Spinal cord (tissue), 10 donors: ENCODE data around the gene PGBD5. TPM values are rescaled to one million over a fixed set of nuclear protein-coding genes. Genes with fewer than 3 reads are reported as not detected.
A peak's percentile ranks its signal among the peaks of the same experiment; 100 is the strongest.

Experiments used
- DNase-seq, 6 donors: peaks; one replicate each; pipeline versions ENCODE4 v3.0.0 to v3.0.0-alpha.2; 2013 to 2015; ENCODE audit warnings: low spot score in 6 of 6, low read depth in 4 of 6
- H3K27ac ChIP-seq: one replicate; pipeline ENCODE4 v1.5.1; 2013; ENCODE audit warnings: low read depth, low read length, control low read depth
- H3K27me3 ChIP-seq: one replicate; pipeline ENCODE4 v1.6.1; 2013; ENCODE audit warnings: low read length; ENCODE audit not compliant: control insufficient read depth, insufficient read depth
- H3K36me3 ChIP-seq: one replicate; pipeline ENCODE4 v1.6.1; 2013; ENCODE audit warnings: low read length; ENCODE audit not compliant: control insufficient read depth, insufficient read depth
- H3K4me1 ChIP-seq: one replicate; pipeline ENCODE4 v1.6.1; 2013; ENCODE audit warnings: low read length; ENCODE audit not compliant: control insufficient read depth, insufficient read depth
- H3K4me3 ChIP-seq: one replicate; pipeline ENCODE4 v1.5.1; 2013; ENCODE audit warnings: low read depth, low read length, control low read depth
- H3K9me3 ChIP-seq: one replicate; pipeline ENCODE4 v1.6.1; 2013; ENCODE audit warnings: low read length; ENCODE audit not compliant: control insufficient read depth, insufficient read depth
- WGBS: methylation state at CpG from one replicate; pipeline ENCODE4 v1.1.5; 2013; ENCODE audit warnings: missing lambda C conversion rate; ENCODE audit not compliant: insufficient coverage; 5-methylcytosine and 5-hydroxymethylcytosine counted together
- polyA plus RNA-seq, 2 donors: library from polyadenylated mRNA; unstranded; fragments of 120-200 nt; gene quantifications; one replicate each; pipeline ENCODE4 v1.2.1, GENCODE V29; 2013; ENCODE audit not compliant: insufficient read length in 2 of 2
- total RNA-seq, 2 donors: library from RNA; depleted of rRNA in 1 of 2; stranded (reverse); fragments of 120-200 nt in 1 of 2; fragments of >200 nt in 1 of 2; gene quantifications; one replicate each; pipeline versions ENCODE4 v1.2.3 to v1.2.4, GENCODE V29; 2013 to 2014
- donor health status: healthy.

The PGBD5 gene
- total and polyA plus RNA-seq, 4 donors = 4.3 to 22.6 (median 16.1) TPM

GRCh38 chr1:230427981-230428380 is 1.8 kb upstream of the PGBD5 start:
- H3K9me3 ChIP-seq = no peaks in the 10 kb centered on the region
- H3K27ac ChIP-seq = no peak overlapping the region
- no peak overlapping the region for H3K4me3 ChIP-seq
- 0% methylated on average over 1 of the region's 3 CpGs for WGBS
- H3K36me3 ChIP-seq = no peaks in the 10 kb centered on the region
- peaks cover 16% of the 10 kb centered on the region for H3K27me3 ChIP-seq
- peaks cover 22% of the 10 kb centered on the region for H3K4me1 ChIP-seq
- peak in 1 of 6 donors; percentile 27 for DNase-seq

DNA sequence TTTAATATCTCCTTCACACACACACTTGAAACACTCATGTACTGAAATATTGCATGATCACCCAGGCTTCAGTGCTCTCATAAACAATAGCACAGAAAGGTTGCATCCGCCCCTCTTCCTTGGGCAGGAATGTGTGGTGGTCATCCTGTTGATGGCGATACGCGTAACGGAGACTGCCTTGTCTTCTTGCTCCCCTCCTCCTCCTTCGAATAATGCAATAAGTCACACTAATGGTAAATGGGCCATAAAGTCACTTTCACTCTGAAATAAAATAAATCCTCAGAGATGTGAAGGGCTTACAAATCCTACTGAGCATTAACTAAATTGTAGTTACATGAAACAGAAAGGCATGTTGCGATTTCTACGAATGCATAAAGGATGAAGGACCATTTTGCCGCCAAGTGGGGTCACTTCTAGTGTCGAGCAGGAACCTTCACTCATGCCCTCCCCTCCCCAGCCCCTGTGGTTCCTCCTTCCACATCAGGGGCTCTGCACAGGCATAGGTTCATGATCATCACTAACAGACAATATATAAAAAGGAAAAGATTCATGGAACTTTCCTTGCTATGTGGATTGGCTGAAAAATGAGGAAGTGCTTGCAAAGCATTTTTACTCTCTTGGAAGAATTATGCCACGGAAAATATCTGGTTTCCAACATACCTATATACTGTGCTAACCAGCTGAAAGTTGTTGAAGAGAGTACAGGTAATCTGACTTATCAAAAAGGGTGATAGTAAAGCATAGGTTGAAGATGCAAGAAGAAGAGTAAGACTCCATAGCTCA is 1.2 kb upstream of the PGBD5 start:
- Histone ChIP-seq H3K4me3 (no peak overlapping the region), H3K27me3 (peaks cover 21% of the 10 kb centered on the region), H3K4me1 (peaks cover 27% of the 10 kb centered on the region), H3K9me3 (no peaks in the 10 kb centered on the region), H3K36me3 (no peaks in the 10 kb centered on the region), H3K27ac (no peak overlapping the region)
- no CpG with 5 or more reads among the region's 11 CpGs for WGBS
- peak in 1 of 6 donors; percentile 82 for DNase-seq

DNA sequence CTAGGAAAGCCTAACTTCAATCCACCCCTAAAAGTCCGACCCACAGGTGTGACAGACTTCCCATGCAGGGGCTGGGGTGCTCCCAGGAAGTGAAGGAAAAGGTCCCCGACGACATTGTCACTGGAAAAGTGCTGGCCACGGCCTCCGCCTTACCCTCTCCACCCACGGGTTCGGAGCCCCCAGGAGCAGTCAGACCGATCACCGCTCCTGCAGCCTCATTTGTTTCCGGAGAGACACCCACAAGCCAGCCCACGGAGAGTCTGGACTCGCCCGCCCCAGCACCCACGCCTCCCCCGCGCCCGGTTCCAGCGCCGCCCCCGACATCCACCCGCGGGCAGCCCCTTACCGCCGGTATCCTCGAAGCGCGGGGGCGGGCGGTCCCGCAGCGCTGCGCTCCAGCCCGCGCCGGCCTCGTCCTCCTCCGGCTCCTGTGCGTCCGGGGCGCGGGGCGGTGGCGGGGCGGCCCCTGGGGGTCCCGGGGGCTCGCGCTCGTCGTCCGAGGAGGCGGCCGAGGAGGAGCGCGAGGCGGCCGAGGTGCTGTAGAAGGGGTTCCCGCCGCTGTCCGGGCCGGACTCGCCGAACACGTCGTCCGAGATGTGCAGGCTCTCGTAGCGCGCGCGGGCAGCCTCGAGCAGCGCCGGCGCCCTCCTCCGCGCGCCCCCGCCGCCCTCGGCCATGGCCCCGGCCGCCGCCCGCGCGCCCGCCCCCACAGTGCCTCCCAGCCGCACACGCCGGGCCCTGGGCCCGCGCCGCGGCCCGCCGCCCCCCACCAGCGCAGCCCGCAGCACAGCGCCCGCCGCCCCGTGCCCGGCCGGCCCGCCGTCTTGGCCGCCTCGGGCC is 660 bp downstream of the PGBD5 start:
- DNase-seq = peak in 2 of 6 donors; percentile 38 to 43
- under 1% methylated on average over 108 of the region's 108 CpGs for WGBS
- peaks cover 25% of the 10 kb centered on the region for H3K27me3 ChIP-seq

GRCh38 chr1:230424391-230425251 is 1.5 kb downstream of the PGBD5 start:
- Histone ChIP-seq H3K36me3 (no peaks in the 10 kb centered on the region), H3K4me3 (peak overlapping the region; percentile 54), H3K9me3 (peaks cover 1% of the 10 kb centered on the region), H3K4me1 (peaks cover 29% of the 10 kb centered on the region), H3K27ac (no peak overlapping the region), H3K27me3 (peaks cover 25% of the 10 kb centered on the region)
- DNase-seq = peak in 2 of 6 donors; percentile 35 to 59
- WGBS = 5% methylated on average over 33 of the region's 33 CpGs

More for the DNA sequence above, 660 bp downstream of the PGBD5 start:
- Histone ChIP-seq H3K4me3 (peak overlapping the region; percentile 54), H3K4me1 (peaks cover 29% of the 10 kb centered on the region), H3K27ac (no peak overlapping the region), H3K36me3 (no peaks in the 10 kb centered on the region), H3K9me3 (no peaks in the 10 kb centered on the region)

DNA sequence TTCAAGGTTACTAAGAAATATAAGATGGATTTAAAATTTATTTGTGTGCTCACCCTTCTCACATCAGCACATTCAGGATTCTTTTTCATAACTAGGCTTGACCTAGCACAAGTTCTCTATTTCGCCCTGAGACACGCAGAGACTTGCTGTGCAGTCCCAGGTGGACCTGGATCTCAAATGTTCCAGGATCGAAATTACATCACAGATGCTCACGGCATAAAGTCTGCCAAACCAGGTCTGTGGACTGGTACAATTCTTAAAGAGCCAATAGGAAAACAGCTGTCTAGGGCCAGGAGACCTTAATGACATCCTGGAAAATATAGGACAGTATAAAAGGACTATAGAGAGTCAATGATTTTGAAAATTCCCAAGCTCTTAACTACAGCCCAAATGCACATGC is 2.2 kb downstream of the PGBD5 start:
- Histone ChIP-seq H3K27me3 (peaks cover 25% of the 10 kb centered on the region), H3K4me1 (peaks cover 29% of the 10 kb centered on the region), H3K9me3 (peaks cover 1% of the 10 kb centered on the region), H3K4me3 (peak overlapping the region; percentile 54), H3K27ac (no peak overlapping the region), H3K36me3 (no peaks in the 10 kb centered on the region)
- WGBS = 54% methylated on average over 4 of the region's 4 CpGs
- DNase-seq = peak in 1 of 6 donors; percentile 50

GRCh38 chr1:230423261-230423660 is 2.9 kb downstream of the PGBD5 start:
- H3K27me3 ChIP-seq = peaks cover 25% of the 10 kb centered on the region

GRCh38 chr1:230422221-230422981 is 3.7 kb downstream of the PGBD5 start:
- peak in 2 of 6 donors; percentile 62 to 67 for DNase-seq
- 30% methylated on average over 3 of the region's 14 CpGs for WGBS
- Histone ChIP-seq H3K27me3 (peaks cover 25% of the 10 kb centered on the region), H3K4me1 (peaks cover 29% of the 10 kb centered on the region), H3K4me3 (no peak overlapping the region), H3K27ac (no peak overlapping the region), H3K9me3 (peaks cover 1% of the 10 kb centered on the region), H3K36me3 (no peaks in the 10 kb centered on the region)

More at GRCh38 chr1:230423261-230423660, 2.9 kb downstream of the PGBD5 start:
- H3K36me3 ChIP-seq = no peaks in the 10 kb centered on the region
- peaks cover 29% of the 10 kb centered on the region for H3K4me1 ChIP-seq
- peak in 2 of 6 donors; percentile 29 to 76 for DNase-seq
- no peak overlapping the region for H3K27ac ChIP-seq
- H3K4me3 ChIP-seq = peak overlapping the region; percentile 7
- WGBS = 56% methylated on average over 5 of the region's 5 CpGs
- peaks cover 1% of the 10 kb centered on the region for H3K9me3 ChIP-seq

DNA sequence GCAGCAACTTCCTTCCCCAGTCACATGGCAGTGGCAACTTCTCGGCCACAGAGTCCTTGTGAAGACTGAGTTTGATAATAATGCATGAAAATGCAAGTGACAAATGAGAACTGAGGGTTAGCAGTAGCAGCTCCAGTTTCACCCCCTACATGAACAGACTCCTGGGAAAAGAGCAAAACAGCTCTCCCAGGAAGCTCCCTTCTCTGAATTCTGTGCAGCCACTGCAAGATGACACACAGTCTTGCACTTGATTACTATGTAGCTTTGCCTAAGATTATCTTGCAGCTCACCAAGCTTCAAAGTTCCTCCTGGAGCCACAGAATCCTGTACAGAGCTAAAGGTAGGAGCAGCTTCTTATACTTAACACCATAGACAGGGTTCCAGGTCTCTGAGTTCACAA is 4.7 kb downstream of the PGBD5 start:
- no peak overlapping the region for H3K4me3 ChIP-seq
- no CpG with 5 or more reads among the region's 1 CpG for WGBS
- no peak for DNase-seq

More for the DNA sequence above, 4.7 kb downstream of the PGBD5 start:
- Histone ChIP-seq H3K36me3 (no peaks in the 10 kb centered on the region), H3K27ac (no peak overlapping the region), H3K9me3 (peaks cover 1% of the 10 kb centered on the region), H3K27me3 (peaks cover 25% of the 10 kb centered on the region), H3K4me1 (peaks cover 25% of the 10 kb centered on the region)
